HCT116 (cell line): Measurements from ENCODE around the gene NOC4L.

Source experiments
- ATF3 ChIP-seq: IDR thresholded peaks from 2 replicates; pipeline ENCODE4 v1.6.1; 2012
- CTCF ChIP-seq, 3 experiments: fragments of 200-600 bp in 1 of 3; sonication (generic) in 1 of 3; IDR thresholded peaks in 2 of 3; conservative IDR thresholded peaks in 1 of 3; 2 replicates each; pipeline ENCODE4 v1.5.1; 2012 to 2017; ENCODE audit warnings: low read depth in 2 of 3, low read length in 2 of 3, antibody characterized with exemption in 1 of 3, borderline replicate concordance in 1 of 3, control low read depth in 1 of 3, mild to moderate bottlenecking in 1 of 3, mixed read lengths in 1 of 3, mixed run types in 1 of 3, moderate library complexity in 1 of 3; ENCODE audit not compliant: insufficient read depth in 1 of 3
- EZH2 ChIP-seq: fragments of 200-600 bp; sonication (generic); IDR thresholded peaks from 2 replicates; pipeline ENCODE4 v1.6.1; 2017; ENCODE audit warnings: antibody characterized with exemption, mixed run types

- TF ChIP-seq EZH2 (no peak), CTCF (IDR thresholded peaks at IDR 0.05 in 2 of 3, conservative IDR thresholded peaks at IDR 0.05 in 1 of 3; ENCODE audit: borderline replicate concordance in 1 of 3, insufficient read depth in 1 of 3, low read depth in 2 of 3, low read length in 2 of 3) (no peak), ATF3 (no peak)
These were observed 17.2 kb upstream of the NOC4L start for GRCh38 chr12:132127041-132127440.
